B cell (primary cell): ENCODE data around the gene AZIN2. TPM values are rescaled to one million over a fixed set of nuclear protein-coding genes. Genes with fewer than 3 reads are reported as not detected.

Experiments
- ATAC-seq: fragments of 200-7000 bp; cut with Tn5 transposase; one replicate; pipeline ENCODE4 v1.10.0; 2021; ENCODE audit warnings: low read depth, mild to moderate bottlenecking, moderate number of reproducible peaks, moderate library complexity
- CTCF ChIA-PET: fragments of 350-600 bp; sonication (Branson Sonifier 250); formaldehyde crosslinking; loops from one replicate; lab custom pipeline; 2021; ENCODE audit warnings: antibody characterized with exemption, inconsistent platforms; lab: Charles Lee
- POLR2A ChIA-PET: fragments of 350-600 bp; sonication (Branson Sonifier 250); formaldehyde crosslinking; loops from one replicate; lab custom pipeline; 2021; ENCODE audit warnings: antibody characterized with exemption; lab: Charles Lee
- DNase-seq: peaks from one replicate; pipeline ENCODE4 v3.0.0; 2013
- H2AFZ ChIP-seq: 2 replicates; pipeline ENCODE4 v1.6.1; 2012; ENCODE audit warnings: mild to moderate bottlenecking, low read depth, low read length; ENCODE audit not compliant: insufficient read depth, poor library complexity, severe bottlenecking
- H3K27ac ChIP-seq, 2 donors: 1 replicate in 1 of 2; 2 replicates in 1 of 2; pipeline ENCODE4 v1.5.1; 2012 to 2013; ENCODE audit warnings: low read length in 2 of 2, mild to moderate bottlenecking in 2 of 2, moderate library complexity in 1 of 2
- H3K27me3 ChIP-seq, 4 experiments: fragments of 200-600 bp in 1 of 4; sonication (generic) in 1 of 4; replicated peaks in 1 of 4; 1 replicate in 2 of 4; 2 replicates in 2 of 4; pipeline versions ENCODE4 v1.6.1 to v1.7.0; 2013 to 2016; ENCODE audit warnings: low read length in 3 of 4, mild to moderate bottlenecking in 2 of 4, mixed read lengths in 1 of 4, moderate library complexity in 1 of 4; ENCODE audit not compliant: insufficient read depth in 4 of 4, control insufficient read depth in 3 of 4; ENCODE audit errors: control extremely low read depth in 1 of 4
- H3K36me3 ChIP-seq, 2 experiments: replicated peaks in 1 of 2; 1 replicate in 1 of 2; 2 replicates in 1 of 2; pipeline versions ENCODE4 v1.6.1 to v1.7.1; 2013; ENCODE audit warnings: low read length in 1 of 2; ENCODE audit not compliant: insufficient read depth in 2 of 2, control insufficient read depth in 1 of 2; ENCODE audit errors: control extremely low read depth in 1 of 2, extremely low read depth in 1 of 2
- H3K4me1 ChIP-seq, 2 donors: fragments of 200-600 bp in 1 of 2; sonication (generic) in 1 of 2; 1 replicate in 1 of 2; 2 replicates in 1 of 2; pipeline versions ENCODE4 v1.5.1 to v1.6.1; 2013 to 2017; ENCODE audit warnings: low read length in 2 of 2; ENCODE audit not compliant: control insufficient read depth in 2 of 2, insufficient read depth in 2 of 2
- H3K4me2 ChIP-seq: replicated peaks from 2 replicates; pipeline ENCODE3; 2012; ENCODE audit warnings: mild to moderate bottlenecking, low read depth, low read length; ENCODE audit not compliant: poor library complexity, severe bottlenecking
- H3K4me3 ChIP-seq, 5 experiments: fragments of 200-600 bp in 1 of 5; sonication (generic) in 1 of 5; 1 replicate in 3 of 5; 2 replicates in 2 of 5; pipeline versions ENCODE4 v1.5.1 to v1.7.0; 2011 to 2016; ENCODE audit warnings: low read length in 4 of 5, mild to moderate bottlenecking in 4 of 5, low read depth in 2 of 5, control low read depth in 1 of 5, moderate library complexity in 1 of 5; ENCODE audit not compliant: insufficient read depth in 1 of 5; ENCODE audit errors: control extremely low read depth in 1 of 5, extremely low read depth in 1 of 5
- H3K79me2 ChIP-seq: fragments of 200-600 bp; sonication (generic); one replicate; pipeline ENCODE4 v1.6.0; 2016; ENCODE audit warnings: low read length; ENCODE audit not compliant: control insufficient read depth, insufficient read depth
- H3K9ac ChIP-seq: fragments of 200-600 bp; sonication (generic); 2 replicates; pipeline ENCODE4 v1.6.1; 2017; ENCODE audit warnings: mild to moderate bottlenecking, low read length, moderate library complexity
- H3K9me3 ChIP-seq, 3 donors: one replicate each; pipeline versions ENCODE4 v1.6.1 to v1.7.1; 2013; ENCODE audit warnings: low read length in 2 of 3; ENCODE audit not compliant: control insufficient read depth in 2 of 3, insufficient read depth in 1 of 3; ENCODE audit errors: control extremely low read depth in 1 of 3
- H4K20me1 ChIP-seq: 2 replicates; pipeline ENCODE4 v1.6.0; 2012; ENCODE audit warnings: mild to moderate bottlenecking, low read length; ENCODE audit not compliant: insufficient read depth, control insufficient read depth, poor library complexity, severe bottlenecking
- H3K27ac Mint-ChIP-seq: one replicate; pipeline ENCODE4 v1.8.0; 2021; ENCODE audit warnings: mixed read lengths
- H3K27me3 Mint-ChIP-seq: one replicate; pipeline ENCODE4 v1.8.0; 2021; ENCODE audit warnings: mixed read lengths
- H3K4me1 Mint-ChIP-seq: one replicate; pipeline ENCODE4 v1.8.0; 2021; ENCODE audit warnings: mixed read lengths
- H3K4me3 Mint-ChIP-seq: one replicate; pipeline ENCODE4 v1.8.0; 2021; ENCODE audit warnings: mixed read lengths
- H3K9me3 Mint-ChIP-seq: one replicate; pipeline ENCODE4 v1.8.0; 2022; ENCODE audit warnings: mixed read lengths; ENCODE audit not compliant: insufficient read depth
- EZH2 ChIP-seq: IDR thresholded peaks from 2 replicates; pipeline ENCODE4 v1.6.1; 2012; ENCODE audit warnings: borderline replicate concordance, low read depth, mild to moderate bottlenecking, moderate library complexity, low read length; ENCODE audit not compliant: insufficient read depth, poor library complexity, severe bottlenecking
- WGBS: methylation state at CpG from one replicate; pipeline ENCODE4 v1.1.5; 2013; ENCODE audit warnings: missing lambda C conversion rate; ENCODE audit not compliant: insufficient coverage; 5-methylcytosine and 5-hydroxymethylcytosine counted together
- intact Hi-C: fragments of 100-400 bp; cut with micrococcal nuclease; formaldehyde crosslinking; loops from one replicate; pipeline ENCODE4 v1.10.0; 2022
- polyA plus RNA-seq: library from polyadenylated mRNA; depleted of rRNA; stranded (reverse); fragments of >200 nt; gene quantifications from 2 replicates; pipeline ENCODE4 v1.2.3, GENCODE V29; 2012
- total RNA-seq, 2 donors: library from RNA; stranded (reverse); fragments of 120-200 nt in 1 of 2; gene quantifications; 1 replicate in 1 of 2; 2 replicates in 1 of 2; pipeline versions ENCODE4 v1.2.3 to v1.2.4, GENCODE V29; 2013 to 2022
- TF ChIP-seq, protein P1 (sequence below): fragments of 200-600 bp; IDR thresholded peaks from one replicate; pipeline ENCODE4 v1.8.0; 2022; ENCODE audit warnings: antibody characterized with exemption, mild to moderate bottlenecking

AZIN2 gene
- total and polyA plus RNA-seq, 2 donors (not counting 1 experiment from before 2014, with no cell fraction given), result 0.33 to 5.9 TPM

DNA sequence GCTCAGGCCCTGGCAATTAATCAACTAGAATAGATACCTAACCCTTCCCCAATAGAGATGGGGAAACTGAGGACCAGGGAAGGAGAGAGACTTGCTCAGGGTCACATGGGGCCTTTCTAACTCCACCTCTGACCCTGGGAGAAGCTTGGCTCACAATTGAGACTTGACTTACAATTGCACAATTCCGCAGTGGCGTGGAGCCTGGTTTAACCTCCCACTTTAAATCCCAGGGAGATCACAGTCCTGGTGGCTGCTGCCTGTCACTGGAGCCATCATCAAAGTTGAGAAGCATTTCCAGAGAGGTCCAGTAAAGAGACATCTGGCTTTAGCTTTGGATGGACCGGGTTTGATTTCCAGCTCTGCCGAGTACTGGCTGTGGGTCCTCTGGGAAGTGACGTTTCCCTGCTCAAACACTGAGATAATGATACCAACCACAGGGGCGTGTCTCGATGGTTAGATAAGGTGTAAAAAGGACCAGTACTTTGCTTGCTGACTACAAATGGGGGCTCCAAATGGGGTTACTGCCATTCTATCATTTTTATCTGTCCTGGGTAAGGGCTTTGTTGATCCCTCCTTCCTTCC, 61.6 kb downstream of the AZIN2 start:
- Histone ChIP-seq H3K4me2 (no peak overlapping the region), H3K9ac (no peak overlapping the region), H2AFZ (no peak overlapping the region), H4K20me1 (peaks cover 4% of the 10 kb centered on the region), H3K27ac (no peak overlapping the region), H3K36me3 (peaks cover 0 to 15% of the 10 kb centered on the region in 2 experiments), H3K27me3 (no peaks in the 10 kb centered on the region), H3K79me2 (no peaks in the 10 kb centered on the region), H3K4me3 (no peak overlapping the region), H3K9me3 (no peaks in the 10 kb centered on the region), H3K4me1 (no peaks in the 10 kb centered on the region)
- intact Hi-C loops, result no loop called here
- 89% methylated on average over 3 of the region's 7 CpGs for WGBS
- no peak for ATAC-seq
- H3K4me3 Mint-ChIP-seq, result no peak overlapping the region
- H3K27me3 Mint-ChIP-seq, result no peaks in the 10 kb centered on the region
- ChIA-PET CTCF (interaction anchor here (1.1 kb wide), 1 partner anchor 15 kb away, joined by 3 read pairs; no protein-coding TSS in a partner anchor), POLR2A (no interaction called here)
- no peaks in the 10 kb centered on the region for H3K4me1 Mint-ChIP-seq
- H3K27ac Mint-ChIP-seq, result no peak overlapping the region
- no peaks in the 10 kb centered on the region for H3K9me3 Mint-ChIP-seq
- no peak for TF ChIP-seq EZH2
- TF ChIP-seq, protein P1, sequence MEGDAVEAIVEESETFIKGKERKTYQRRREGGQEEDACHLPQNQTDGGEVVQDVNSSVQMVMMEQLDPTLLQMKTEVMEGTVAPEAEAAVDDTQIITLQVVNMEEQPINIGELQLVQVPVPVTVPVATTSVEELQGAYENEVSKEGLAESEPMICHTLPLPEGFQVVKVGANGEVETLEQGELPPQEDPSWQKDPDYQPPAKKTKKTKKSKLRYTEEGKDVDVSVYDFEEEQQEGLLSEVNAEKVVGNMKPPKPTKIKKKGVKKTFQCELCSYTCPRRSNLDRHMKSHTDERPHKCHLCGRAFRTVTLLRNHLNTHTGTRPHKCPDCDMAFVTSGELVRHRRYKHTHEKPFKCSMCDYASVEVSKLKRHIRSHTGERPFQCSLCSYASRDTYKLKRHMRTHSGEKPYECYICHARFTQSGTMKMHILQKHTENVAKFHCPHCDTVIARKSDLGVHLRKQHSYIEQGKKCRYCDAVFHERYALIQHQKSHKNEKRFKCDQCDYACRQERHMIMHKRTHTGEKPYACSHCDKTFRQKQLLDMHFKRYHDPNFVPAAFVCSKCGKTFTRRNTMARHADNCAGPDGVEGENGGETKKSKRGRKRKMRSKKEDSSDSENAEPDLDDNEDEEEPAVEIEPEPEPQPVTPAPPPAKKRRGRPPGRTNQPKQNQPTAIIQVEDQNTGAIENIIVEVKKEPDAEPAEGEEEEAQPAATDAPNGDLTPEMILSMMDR, result no peak
- DNase-seq, result no peak

DNA sequence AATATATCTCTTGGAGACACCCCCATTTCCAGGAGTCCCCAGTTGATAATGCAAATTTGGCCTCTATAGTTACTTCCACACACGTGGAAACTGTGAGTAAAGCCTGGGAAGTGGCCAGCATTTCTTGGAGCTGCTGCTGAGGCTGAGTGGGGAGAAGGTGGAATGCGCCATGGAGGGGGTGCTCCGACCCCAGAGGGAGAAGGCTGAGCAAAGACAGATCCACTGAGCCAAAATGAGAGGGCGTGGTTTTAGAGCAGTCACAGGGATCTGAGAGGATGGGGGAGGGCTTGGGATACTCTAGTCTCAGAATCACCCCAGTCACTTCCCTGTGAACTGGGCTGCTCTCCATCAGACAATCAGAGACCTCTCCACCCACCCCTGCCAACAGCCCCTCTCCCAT, 62.2 kb downstream of the AZIN2 start:
- no peak overlapping the region for H3K27ac Mint-ChIP-seq
- DNase-seq, result no peak
- peaks cover 2 to 15% of the 10 kb centered on the region in 2 experiments for H3K36me3 ChIP-seq

More for the DNA sequence above, 62.2 kb downstream of the AZIN2 start:
- H3K4me3 Mint-ChIP-seq, result no peak overlapping the region
- H3K9me3 ChIP-seq, result no peaks in the 10 kb centered on the region
- H3K4me1 ChIP-seq, result no peaks in the 10 kb centered on the region
- 94% methylated on average over 3 of the region's 4 CpGs for WGBS
- ChIA-PET CTCF (interaction anchor here (0.6 kb wide), 1 partner anchor 71 kb away, joined by 3 read pairs; no protein-coding TSS in a partner anchor), POLR2A (no interaction called here)
- no peaks in the 10 kb centered on the region for H3K4me1 Mint-ChIP-seq
- H3K27me3 Mint-ChIP-seq, result no peaks in the 10 kb centered on the region
- H3K27me3 ChIP-seq, result no peaks in the 10 kb centered on the region
- no peaks in the 10 kb centered on the region for H3K9me3 Mint-ChIP-seq
- TF ChIP-seq EZH2, result no peak
- TF ChIP-seq, protein P1, result no peak
- no peak overlapping the region for H2AFZ ChIP-seq
- no peak overlapping the region for H3K4me2 ChIP-seq
- peaks cover 4% of the 10 kb centered on the region for H4K20me1 ChIP-seq
- no peak overlapping the region for H3K9ac ChIP-seq
- H3K4me3 ChIP-seq, result no peak overlapping the region
- no peak overlapping the region for H3K27ac ChIP-seq
- ATAC-seq, result no peak
- intact Hi-C loops, result no loop called here
- H3K79me2 ChIP-seq, result no peaks in the 10 kb centered on the region
